HEK293 (cell line): ENCODE measurements around the gene ZNF674.
"Not testable (repeated sequence)": the region's sequence is repeated elsewhere in the genome, so short reads cannot be mapped to it uniquely, and the experiment has no call there.

Experiments
- FEZF1 ChIP-seq: fragments of 450-650 bp; formaldehyde crosslinking; IDR thresholded peaks from 2 replicates; pipeline ENCODE4 v1.5.1; 2016; ENCODE audit warnings: missing biosample characterization, missing genetic modification characterization
- YY1 ChIP-seq: fragments of 450-650 bp; formaldehyde crosslinking; IDR thresholded peaks from 2 replicates; pipeline ENCODE4 v1.5.1; 2018; ENCODE audit warnings: missing biosample characterization, missing genetic modification characterization
- ZBTB17 ChIP-seq: fragments of 450-650 bp; formaldehyde crosslinking; IDR thresholded peaks from 2 replicates; pipeline ENCODE4 v1.5.1; 2016; ENCODE audit warnings: missing biosample characterization, missing genetic modification characterization
- ZNF184 ChIP-seq: fragments of 450-650 bp; IDR thresholded peaks from 2 replicates; pipeline ENCODE4 v1.5.1; 2018; ENCODE audit warnings: missing biosample characterization, mild to moderate bottlenecking, missing genetic modification characterization
- ZNF223 ChIP-seq: fragments of 450-650 bp; formaldehyde crosslinking; IDR thresholded peaks from 2 replicates; pipeline ENCODE4 v1.5.1; 2016; ENCODE audit warnings: missing biosample characterization, missing genetic modification characterization
- ZNF24 ChIP-seq: fragments of 450-650 bp; formaldehyde crosslinking; IDR thresholded peaks from 2 replicates; pipeline ENCODE4 v1.5.1; 2016; ENCODE audit warnings: missing biosample characterization, missing genetic modification characterization
- ZNF248 ChIP-seq: fragments of 450-650 bp; formaldehyde crosslinking; IDR thresholded peaks from 2 replicates; pipeline ENCODE4 v1.5.1; 2017; ENCODE audit warnings: missing biosample characterization, missing genetic modification characterization
- ZNF274 ChIP-seq, 2 experiments: fragments of 200-500 bp in 1 of 2; fragments of 450-650 bp in 1 of 2; sonication (Bioruptor generic) in 1 of 2; formaldehyde crosslinking in 1 of 2; IDR thresholded peaks; 2 replicates each; pipeline versions ENCODE4 v1.5.1 to v1.6.1; 2014 to 2016; ENCODE audit warnings: borderline replicate concordance in 1 of 2, inconsistent platforms in 1 of 2, low read length in 1 of 2, missing biosample characterization in 1 of 2, missing genetic modification characterization in 1 of 2
- ZNF391 ChIP-seq: fragments of 450-650 bp; formaldehyde crosslinking; IDR thresholded peaks from 2 replicates; pipeline ENCODE4 v1.5.1; 2016; ENCODE audit warnings: low read depth, missing biosample characterization, missing genetic modification characterization, borderline replicate concordance
- ZNF521 ChIP-seq: fragments of 450-650 bp; formaldehyde crosslinking; IDR thresholded peaks from 2 replicates; pipeline ENCODE4 v1.5.1; 2017; ENCODE audit warnings: missing biosample characterization, mild to moderate bottlenecking, missing genetic modification characterization
- ZNF843 ChIP-seq: fragments of 450-650 bp; formaldehyde crosslinking; IDR thresholded peaks from 2 replicates; pipeline ENCODE4 v1.5.1; 2016; ENCODE audit warnings: missing biosample characterization, missing genetic modification characterization
- TF ChIP-seq, protein P1 (sequence below): fragments of 450-650 bp; formaldehyde crosslinking; IDR thresholded peaks from 2 replicates; pipeline ENCODE4 v1.5.1; 2016; ENCODE audit warnings: missing biosample characterization, missing genetic modification characterization
- TF ChIP-seq, protein P2 (sequence below): fragments of 450-650 bp; formaldehyde crosslinking; IDR thresholded peaks from 2 replicates; pipeline ENCODE4 v1.5.1; 2016; ENCODE audit warnings: missing biosample characterization, missing genetic modification characterization, borderline replicate concordance

DNA sequence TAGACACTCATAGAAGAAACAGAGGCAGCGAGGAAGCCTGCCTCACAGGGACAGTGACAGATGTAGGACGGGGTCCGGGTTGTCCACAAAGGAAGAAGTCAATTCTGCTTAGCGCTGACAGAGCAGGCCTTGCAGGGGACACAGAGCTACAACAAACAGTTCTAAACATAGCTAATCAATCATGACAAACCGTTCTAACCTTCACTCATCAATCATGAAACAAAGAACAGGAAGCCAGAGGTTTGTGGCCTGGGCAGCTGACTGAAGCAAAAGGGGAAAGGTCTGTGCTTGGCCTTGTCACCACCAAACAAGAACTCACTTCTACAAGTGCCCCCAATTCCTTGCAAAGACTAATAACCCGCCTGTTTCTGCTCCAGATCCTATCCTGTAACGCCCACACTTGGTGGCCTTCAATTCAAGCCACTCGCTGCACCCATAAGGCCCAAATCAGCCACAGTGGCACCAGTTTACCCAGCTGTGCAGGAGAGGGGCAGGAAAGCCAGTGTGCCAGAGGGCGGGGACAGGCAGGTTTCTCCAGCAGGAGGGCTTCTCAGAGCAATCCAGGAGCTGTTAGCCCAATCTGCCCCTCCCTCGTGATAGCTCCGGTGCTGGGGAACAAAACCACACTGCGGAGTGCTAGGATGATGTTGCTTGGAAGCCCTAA is 15.3 kb downstream of the ZNF674 start:
- TF ChIP-seq, protein P1, sequence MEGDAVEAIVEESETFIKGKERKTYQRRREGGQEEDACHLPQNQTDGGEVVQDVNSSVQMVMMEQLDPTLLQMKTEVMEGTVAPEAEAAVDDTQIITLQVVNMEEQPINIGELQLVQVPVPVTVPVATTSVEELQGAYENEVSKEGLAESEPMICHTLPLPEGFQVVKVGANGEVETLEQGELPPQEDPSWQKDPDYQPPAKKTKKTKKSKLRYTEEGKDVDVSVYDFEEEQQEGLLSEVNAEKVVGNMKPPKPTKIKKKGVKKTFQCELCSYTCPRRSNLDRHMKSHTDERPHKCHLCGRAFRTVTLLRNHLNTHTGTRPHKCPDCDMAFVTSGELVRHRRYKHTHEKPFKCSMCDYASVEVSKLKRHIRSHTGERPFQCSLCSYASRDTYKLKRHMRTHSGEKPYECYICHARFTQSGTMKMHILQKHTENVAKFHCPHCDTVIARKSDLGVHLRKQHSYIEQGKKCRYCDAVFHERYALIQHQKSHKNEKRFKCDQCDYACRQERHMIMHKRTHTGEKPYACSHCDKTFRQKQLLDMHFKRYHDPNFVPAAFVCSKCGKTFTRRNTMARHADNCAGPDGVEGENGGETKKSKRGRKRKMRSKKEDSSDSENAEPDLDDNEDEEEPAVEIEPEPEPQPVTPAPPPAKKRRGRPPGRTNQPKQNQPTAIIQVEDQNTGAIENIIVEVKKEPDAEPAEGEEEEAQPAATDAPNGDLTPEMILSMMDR (tag by site-specific recombination), result not testable (repeated sequence)
- not testable (repeated sequence) for TF ChIP-seq ZNF274 (IDR thresholded peaks at IDR 0.05; ENCODE audit: low read length); ZNF274 (tag by site-specific recombination; IDR thresholded peaks at IDR 0.05; ENCODE audit: borderline replicate concordance); YY1 (tag by site-specific recombination); ZNF843 (tag by site-specific recombination); ZNF24 (tag by site-specific recombination); ZNF223 (tag by site-specific recombination); ZNF248 (tag by site-specific recombination); ZNF391 (tag by site-specific recombination); FEZF1; ZBTB17 (tag by site-specific recombination); ZNF521 (tag by site-specific recombination); ZNF184 (tag by site-specific recombination)
- TF ChIP-seq, protein P2, sequence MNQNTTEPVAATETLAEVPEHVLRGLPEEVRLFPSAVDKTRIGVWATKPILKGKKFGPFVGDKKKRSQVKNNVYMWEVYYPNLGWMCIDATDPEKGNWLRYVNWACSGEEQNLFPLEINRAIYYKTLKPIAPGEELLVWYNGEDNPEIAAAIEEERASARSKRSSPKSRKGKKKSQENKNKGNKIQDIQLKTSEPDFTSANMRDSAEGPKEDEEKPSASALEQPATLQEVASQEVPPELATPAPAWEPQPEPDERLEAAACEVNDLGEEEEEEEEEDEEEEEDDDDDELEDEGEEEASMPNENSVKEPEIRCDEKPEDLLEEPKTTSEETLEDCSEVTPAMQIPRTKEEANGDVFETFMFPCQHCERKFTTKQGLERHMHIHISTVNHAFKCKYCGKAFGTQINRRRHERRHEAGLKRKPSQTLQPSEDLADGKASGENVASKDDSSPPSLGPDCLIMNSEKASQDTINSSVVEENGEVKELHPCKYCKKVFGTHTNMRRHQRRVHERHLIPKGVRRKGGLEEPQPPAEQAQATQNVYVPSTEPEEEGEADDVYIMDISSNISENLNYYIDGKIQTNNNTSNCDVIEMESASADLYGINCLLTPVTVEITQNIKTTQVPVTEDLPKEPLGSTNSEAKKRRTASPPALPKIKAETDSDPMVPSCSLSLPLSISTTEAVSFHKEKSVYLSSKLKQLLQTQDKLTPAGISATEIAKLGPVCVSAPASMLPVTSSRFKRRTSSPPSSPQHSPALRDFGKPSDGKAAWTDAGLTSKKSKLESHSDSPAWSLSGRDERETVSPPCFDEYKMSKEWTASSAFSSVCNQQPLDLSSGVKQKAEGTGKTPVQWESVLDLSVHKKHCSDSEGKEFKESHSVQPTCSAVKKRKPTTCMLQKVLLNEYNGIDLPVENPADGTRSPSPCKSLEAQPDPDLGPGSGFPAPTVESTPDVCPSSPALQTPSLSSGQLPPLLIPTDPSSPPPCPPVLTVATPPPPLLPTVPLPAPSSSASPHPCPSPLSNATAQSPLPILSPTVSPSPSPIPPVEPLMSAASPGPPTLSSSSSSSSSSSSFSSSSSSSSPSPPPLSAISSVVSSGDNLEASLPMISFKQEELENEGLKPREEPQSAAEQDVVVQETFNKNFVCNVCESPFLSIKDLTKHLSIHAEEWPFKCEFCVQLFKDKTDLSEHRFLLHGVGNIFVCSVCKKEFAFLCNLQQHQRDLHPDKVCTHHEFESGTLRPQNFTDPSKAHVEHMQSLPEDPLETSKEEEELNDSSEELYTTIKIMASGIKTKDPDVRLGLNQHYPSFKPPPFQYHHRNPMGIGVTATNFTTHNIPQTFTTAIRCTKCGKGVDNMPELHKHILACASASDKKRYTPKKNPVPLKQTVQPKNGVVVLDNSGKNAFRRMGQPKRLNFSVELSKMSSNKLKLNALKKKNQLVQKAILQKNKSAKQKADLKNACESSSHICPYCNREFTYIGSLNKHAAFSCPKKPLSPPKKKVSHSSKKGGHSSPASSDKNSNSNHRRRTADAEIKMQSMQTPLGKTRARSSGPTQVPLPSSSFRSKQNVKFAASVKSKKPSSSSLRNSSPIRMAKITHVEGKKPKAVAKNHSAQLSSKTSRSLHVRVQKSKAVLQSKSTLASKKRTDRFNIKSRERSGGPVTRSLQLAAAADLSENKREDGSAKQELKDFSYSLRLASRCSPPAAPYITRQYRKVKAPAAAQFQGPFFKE (tag by site-specific recombination), result not testable (repeated sequence)
